ENCODE data around the gene VGLL4. TPM values are rescaled to one million over a fixed set of nuclear protein-coding genes. Genes with fewer than 3 reads are reported as not detected.
A peak's percentile ranks its signal among the peaks of the same experiment; 100 is the strongest.

The VGLL4 gene
- total RNA-seq, 1 experiment from 2014 or later, result 42.1 TPM

GRCh38 chr3:11552289-11553264 lies 91.1 kb downstream of the VGLL4 start:
- H3K4ac ChIP-seq (ENCODE audit: low read depth, low read length), result no peak overlapping the region
- no peak overlapping the region for H4K5ac ChIP-seq (ENCODE audit: insufficient read length, low read depth, low read length)
- H3K79me2 ChIP-seq (ENCODE audit: insufficient read depth, low read length), result no peaks in the 10 kb centered on the region
- H2AK5ac ChIP-seq (ENCODE audit: insufficient read length, low read length), result no peak overlapping the region
- H3K9me3 ChIP-seq (ENCODE audit: control insufficient read depth, low read depth, low read length), result no peaks in the 10 kb centered on the region
- H2BK12ac ChIP-seq (ENCODE audit: insufficient read length, low read depth, low read length), result no peak overlapping the region
- H3K14ac ChIP-seq (ENCODE audit: insufficient read depth, low read length), result no peak overlapping the region
- no peak for DNase-seq
- H2BK120ac ChIP-seq (ENCODE audit: low read depth, low read length, poor library complexity, severe bottlenecking), result no peak overlapping the region
- H3K56ac ChIP-seq (ENCODE audit: insufficient read length, low read depth, low read length), result no peak overlapping the region
- TF ChIP-seq, protein P1, sequence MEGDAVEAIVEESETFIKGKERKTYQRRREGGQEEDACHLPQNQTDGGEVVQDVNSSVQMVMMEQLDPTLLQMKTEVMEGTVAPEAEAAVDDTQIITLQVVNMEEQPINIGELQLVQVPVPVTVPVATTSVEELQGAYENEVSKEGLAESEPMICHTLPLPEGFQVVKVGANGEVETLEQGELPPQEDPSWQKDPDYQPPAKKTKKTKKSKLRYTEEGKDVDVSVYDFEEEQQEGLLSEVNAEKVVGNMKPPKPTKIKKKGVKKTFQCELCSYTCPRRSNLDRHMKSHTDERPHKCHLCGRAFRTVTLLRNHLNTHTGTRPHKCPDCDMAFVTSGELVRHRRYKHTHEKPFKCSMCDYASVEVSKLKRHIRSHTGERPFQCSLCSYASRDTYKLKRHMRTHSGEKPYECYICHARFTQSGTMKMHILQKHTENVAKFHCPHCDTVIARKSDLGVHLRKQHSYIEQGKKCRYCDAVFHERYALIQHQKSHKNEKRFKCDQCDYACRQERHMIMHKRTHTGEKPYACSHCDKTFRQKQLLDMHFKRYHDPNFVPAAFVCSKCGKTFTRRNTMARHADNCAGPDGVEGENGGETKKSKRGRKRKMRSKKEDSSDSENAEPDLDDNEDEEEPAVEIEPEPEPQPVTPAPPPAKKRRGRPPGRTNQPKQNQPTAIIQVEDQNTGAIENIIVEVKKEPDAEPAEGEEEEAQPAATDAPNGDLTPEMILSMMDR (conservative IDR thresholded peaks at IDR 0.05), result no peak
- peaks cover 3% of the 10 kb centered on the region for H3K79me1 ChIP-seq (ENCODE audit: insufficient read depth, low read depth, low read length, poor library complexity, severe bottlenecking)
- Mint-ChIP-seq H3K27me3 (ENCODE audit: low read depth) (no peaks in the 10 kb centered on the region), H3K9me3 (peaks cover 0 to 2% of the 10 kb centered on the region in 2 experiments; a peak in 3 of 5 replicates), H3K27ac (peak overlapping the region in 2 of 3 experiments; percentile 69 to 72; a peak in 4 of 7 replicates), H3K4me3 (no peak overlapping the region), H3K4me1 (peaks cover 2 to 4% of the 10 kb centered on the region in 2 experiments; a peak in 2 of 4 replicates), H3K36me3 (ENCODE audit: insufficient read depth in 1 of 3, low read depth in 3 of 3) (peaks cover 4 to 32% (median 24%) of the 10 kb centered on the region in 3 experiments; a peak in 6 of 7 replicates)
- H3K27me3 ChIP-seq (ENCODE audit: insufficient read depth, low read length), result no peaks in the 10 kb centered on the region
- no peak overlapping the region for H3T11ph ChIP-seq (ENCODE audit: low read length)
- no peak overlapping the region for H4K91ac ChIP-seq (ENCODE audit: insufficient read length, low read depth, low read length)
- no peak overlapping the region for H3K18ac ChIP-seq (ENCODE audit: insufficient read length, low read depth, low read length)
- H2BK15ac ChIP-seq (ENCODE audit: low read depth, low read length), result no peak overlapping the region
- no CpG with 5 or more reads among the region's 16 CpGs for WGBS (ENCODE audit: extremely low coverage, insufficient read length, low lambda C conversion rate)
- H3K23ac ChIP-seq (ENCODE audit: insufficient read length, low read depth, low read length), result no peak overlapping the region
- no peaks in the 10 kb centered on the region for H4K20me1 ChIP-seq (ENCODE audit: control insufficient read depth, insufficient read depth, insufficient read length)
- no peak overlapping the region for H2BK5ac ChIP-seq (ENCODE audit: insufficient read length, low read length)
- H2AFZ ChIP-seq (ENCODE audit: low read length), result no peak overlapping the region
- H3K4me2 ChIP-seq (ENCODE audit: insufficient read depth, insufficient read length, low read length), result no peak overlapping the region
- H3K23me2 ChIP-seq (ENCODE audit: insufficient read length, low read depth, low read length, poor library complexity, severe bottlenecking), result no peaks in the 10 kb centered on the region
- no peak overlapping the region for H2BK20ac ChIP-seq (ENCODE audit: low read depth, low read length, poor library complexity, severe bottlenecking)
- no peak overlapping the region for H3K27ac ChIP-seq (ENCODE audit: insufficient read length, low read depth, low read length)
- no peaks in the 10 kb centered on the region for H3K4me1 ChIP-seq (ENCODE audit: insufficient read depth, low read length)
- no peak overlapping the region for H3K9ac ChIP-seq (ENCODE audit: extremely low read depth, insufficient read length, low read length)
- H4K8ac ChIP-seq (replicated peaks; ENCODE audit: insufficient read length, low read depth, low read length), result no peak overlapping the region

Measured in H9 (cell line).